ENCODE results near the gene PCNX2.

The PCNX2 gene

DNA sequence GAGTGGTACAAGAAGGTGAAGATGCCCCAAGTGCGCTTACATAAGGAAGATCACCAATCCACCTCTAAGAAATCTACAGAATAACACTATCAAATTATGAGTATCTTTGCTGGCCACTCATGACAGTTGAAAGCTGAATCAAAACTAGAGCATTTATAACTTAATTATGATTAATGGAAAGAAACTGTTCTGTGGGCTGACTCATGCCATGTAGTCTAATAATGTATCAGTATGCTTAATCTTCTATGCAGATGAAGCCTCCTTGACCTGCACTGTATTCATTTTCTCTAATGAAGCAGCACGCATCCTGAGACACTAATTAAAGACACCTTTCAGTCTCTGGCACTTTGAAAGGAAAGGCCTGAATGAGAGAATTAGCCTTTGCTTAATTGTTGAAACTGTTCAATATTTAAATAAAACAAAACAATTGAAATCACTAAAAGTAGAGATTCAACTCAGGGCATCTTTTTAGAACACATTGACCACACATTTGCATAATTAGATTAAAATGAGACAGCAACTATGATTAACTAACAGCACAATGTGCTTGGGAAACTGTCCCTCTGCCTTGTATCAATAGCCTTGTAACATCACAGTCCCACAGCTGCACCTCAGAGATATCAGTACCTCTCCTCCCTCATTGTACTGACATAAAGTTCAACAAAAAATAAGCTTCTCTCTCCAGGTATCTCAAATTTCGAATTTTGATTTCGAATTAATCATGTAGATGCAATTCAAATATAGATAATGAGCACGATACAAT lies 239.5 kb downstream of the PCNX2 start:
- no peak for DNase-seq

DNA sequence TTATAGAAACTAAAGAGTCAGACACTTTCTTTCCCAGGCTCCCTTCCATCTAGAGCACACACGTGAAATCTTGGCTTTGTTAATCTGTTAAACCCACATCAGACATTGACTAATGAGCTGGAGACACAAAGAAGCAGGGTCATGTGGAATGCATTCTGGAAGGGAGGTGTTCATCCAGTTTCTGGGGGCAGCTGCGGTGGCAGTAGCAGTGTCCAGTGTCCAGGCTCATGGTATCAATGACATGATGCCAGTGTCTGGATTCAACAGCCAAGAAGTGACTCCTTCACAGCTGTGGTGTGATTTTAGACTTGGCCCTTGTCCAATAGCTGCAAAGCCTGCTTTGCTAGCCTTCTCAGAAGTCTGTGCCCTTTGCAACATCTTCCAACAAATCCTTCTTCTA lies 249.9 kb downstream of the PCNX2 start:
- no peak for DNase-seq

DNA sequence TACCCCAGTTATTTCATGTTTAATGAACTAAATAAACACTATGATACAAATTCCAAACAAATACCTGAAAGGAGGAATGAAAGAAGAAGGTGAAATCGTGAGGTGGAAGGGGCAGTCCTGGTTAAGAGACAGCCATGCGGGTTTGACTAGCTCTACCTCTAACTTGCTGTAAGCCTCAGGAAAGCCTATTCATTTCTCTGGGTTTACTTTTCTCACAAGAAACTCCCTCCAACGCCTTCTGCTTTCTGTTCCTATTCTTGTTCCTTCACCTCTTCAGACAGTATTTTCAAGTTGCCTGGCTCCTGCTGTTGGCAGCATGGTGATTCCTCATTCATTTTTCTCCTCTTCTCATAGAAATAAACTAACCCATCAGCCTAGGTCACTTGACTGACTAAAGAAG lies 252.7 kb downstream of the PCNX2 start:
- no peak for DNase-seq

DNA sequence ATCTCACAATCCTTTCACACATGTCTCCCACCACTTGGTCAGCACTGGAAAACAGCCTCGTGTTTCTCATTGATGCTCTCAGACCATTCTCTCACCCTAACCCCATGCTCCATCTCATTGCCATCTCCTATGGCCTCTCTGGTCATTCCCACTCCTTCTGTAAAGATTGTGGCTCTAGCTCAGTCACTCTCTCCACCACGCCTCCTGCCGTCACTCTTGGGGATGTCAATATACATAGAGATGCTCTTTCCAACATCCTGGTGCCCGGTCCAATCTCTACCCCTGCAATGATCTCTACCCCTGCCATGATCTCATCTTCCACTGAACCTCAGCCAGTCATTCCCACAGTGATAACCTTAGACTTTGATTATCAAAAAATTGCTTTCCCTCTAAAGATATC lies 255.0 kb downstream of the PCNX2 start:
- no peak for DNase-seq

DNA sequence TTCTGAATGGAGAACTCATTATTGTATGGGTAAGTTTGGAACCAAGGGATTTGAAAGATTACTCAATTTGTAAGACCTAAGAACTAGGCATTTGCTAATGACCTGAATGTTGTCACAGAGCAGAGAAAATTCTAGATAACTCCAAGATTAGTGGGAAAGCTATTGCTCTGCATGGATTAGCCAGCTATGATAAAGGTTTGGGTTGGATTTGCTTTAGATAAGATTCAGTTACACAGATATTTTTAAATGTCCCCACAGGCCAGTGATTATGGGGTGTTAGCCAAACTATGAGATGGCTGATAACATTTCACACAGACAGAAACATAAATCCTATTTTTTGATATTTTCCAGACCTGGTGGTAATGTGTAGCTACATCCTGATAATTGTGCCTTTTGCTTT lies 256.9 kb downstream of the PCNX2 start:
- no peak for DNase-seq

DNA sequence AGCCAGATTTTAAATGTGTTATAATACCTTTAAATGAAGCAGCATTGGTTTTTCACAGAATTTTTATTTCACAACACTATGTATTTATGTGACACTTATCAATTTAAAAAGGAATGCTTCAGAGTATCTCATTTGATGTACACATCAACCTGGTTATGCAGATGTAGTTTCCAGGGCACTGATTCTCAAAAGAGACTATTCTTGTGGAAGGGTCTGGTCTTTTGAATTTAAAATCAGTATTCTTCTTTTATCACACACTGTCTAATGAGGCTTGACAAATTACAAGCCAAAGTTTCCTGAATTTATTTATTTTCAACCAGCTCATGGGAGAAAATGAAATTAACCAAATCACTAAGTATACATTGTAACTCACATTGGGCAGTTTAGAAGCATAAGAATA lies 257.7 kb downstream of the PCNX2 start:
- DNase-seq, result no peak

DNA sequence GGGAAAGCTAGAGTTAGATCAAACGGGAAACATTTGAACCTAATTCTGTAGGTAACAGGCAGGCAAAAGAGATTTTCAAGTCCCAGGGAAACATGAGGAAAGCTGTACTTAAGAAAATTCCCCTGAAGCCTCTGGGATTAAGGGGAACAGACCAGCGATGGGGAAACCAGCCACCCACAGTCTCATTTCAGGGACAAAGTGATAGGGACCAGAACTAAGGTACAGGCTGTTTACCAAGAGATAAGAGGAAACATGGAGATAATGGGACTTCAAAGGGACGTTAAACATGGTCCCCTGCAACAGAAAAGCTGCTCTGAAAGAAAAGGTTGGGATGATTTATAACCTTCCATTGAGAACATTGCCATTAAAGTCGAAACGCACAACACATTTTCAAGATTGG lies 260.7 kb downstream of the PCNX2 start:
- DNase-seq, result no peak

DNA sequence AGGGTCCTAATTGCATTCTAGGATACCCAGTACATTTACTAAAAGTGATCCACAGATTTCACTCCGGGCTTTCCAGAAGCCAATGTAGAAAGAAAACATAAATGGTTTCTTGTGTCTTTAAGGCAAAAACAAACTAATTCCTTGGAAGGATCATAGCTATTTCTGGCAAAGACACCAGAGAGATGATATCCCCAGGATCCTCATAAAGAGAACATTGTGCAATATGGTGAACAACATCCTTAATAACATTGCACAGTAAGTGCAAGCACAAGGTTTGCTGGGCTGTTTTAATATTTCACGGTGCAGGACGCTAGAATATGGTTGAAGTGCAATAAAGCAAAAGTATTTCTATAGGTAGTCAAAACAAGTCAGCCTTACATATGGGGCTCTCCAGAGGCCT lies 262.2 kb downstream of the PCNX2 start:
- DNase-seq, result no peak

DNA sequence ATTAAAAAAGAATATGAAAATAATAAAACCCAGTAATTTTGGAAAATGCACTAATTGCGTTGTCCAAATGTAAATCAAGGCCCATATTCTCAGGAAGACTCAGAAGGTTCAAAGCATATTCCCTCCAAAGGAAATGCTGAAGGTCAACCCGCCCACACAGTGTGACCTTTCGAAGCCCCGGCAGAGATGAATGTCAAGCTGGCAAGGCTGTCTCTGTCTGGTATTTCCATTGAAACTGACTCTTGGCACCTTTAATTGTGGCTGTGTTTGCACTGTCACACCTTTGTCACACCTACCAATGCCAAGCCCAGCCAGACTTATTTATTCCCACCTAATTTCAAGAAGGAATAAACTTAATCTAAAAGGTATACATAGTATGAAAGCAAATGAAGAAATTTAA lies 262.6 kb downstream of the PCNX2 start:
- DNase-seq, result no peak

DNA sequence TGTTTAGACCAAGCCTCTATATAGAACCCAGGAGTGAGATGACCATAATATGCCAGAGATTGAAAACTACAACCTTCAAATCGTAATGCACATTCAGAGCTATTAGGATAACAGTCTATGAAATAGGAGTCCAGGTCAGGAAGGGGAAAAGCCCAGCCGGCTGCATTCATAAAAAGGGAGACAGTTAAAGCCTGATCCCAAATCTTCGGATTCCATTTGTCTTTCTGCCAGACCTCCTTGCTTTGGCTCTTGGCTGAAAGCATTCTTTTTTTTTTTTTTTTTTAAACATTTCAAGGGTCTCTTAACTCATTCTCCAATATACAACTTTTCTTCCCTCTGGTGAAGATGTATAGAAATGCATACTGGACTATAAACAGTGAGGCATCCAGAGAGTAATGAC lies 264.0 kb downstream of the PCNX2 start:
- no peak for DNase-seq

DNA sequence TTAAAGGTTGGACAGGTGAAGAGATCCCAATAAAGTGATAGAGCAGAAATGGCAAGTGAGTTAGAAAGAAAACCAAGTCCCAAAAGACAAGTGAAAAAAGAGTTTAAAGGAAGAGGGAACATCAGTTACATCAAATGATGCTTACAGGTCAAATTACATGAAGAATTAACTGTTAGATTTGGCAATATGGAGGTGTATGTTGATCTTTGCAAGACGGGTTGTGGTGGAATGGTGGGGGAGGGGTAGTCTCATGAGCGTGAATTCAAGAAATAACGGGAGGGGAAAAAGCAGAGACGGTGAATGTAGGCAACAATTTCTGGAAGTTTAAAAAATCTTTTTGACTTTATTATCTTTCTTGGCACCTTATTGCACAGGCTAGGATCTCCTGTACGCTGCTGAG lies 268.5 kb downstream of the PCNX2 start:
- no peak for DNase-seq

DNA sequence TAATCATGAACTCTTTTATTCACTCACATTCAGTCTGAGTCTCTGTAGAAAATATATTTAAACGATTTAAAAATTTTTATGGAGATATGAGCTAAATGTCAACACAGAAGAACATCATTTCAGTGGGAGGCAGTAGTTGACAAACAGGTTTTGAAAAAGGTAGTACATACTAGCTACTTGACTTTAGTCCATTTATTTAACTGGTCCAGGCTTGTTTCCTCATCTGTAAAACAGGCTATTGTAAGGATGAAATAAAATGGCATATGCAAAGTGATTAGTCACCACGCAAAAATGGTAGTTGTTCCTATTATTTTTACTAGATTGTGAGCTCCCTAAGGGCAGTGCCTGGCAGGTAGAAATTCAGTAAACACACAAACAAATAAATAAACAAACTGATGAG lies 270.0 kb downstream of the PCNX2 start:
- no peak for DNase-seq

DNA sequence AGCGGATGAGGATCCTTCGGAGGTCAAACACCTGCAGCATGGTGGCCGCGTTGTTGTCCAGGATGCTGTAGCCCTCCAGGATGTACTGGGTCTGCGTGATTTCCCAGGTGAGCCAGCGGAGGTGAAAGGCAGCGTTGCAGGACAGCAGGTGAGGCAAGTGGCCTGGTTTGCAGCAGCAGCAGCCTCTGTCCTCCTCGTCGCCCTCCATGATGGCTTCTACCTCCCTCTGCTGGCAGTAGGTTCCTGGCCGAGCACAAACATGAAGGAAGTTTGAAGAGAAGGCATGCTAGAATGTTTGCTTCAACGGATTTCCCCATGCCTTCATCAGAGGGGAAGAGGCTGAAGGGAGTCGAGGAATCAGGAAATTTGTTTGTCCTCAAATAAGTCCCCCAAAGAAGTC lies 270.4 kb downstream of the PCNX2 start:
- no peak for DNase-seq

DNA sequence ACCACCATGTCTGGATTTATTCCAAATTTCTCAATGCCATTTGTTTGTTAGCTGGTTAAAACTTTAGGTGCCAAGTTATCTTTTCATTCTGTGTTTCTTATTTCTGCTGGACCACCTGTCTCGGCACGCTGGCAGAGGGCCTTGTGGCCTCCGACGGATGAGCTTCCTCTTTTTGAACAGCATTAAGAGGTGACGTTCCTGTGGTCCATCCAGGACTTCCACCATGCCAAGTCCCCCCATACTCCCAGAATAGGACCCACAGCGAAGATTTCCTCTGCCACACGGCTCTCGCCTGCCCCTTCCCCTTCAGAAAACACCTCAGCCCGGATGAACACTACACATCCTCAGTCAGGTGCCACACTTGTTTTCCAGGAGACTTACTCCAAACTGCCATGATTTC lies 271.3 kb downstream of the PCNX2 start:
- no peak for DNase-seq

DNA sequence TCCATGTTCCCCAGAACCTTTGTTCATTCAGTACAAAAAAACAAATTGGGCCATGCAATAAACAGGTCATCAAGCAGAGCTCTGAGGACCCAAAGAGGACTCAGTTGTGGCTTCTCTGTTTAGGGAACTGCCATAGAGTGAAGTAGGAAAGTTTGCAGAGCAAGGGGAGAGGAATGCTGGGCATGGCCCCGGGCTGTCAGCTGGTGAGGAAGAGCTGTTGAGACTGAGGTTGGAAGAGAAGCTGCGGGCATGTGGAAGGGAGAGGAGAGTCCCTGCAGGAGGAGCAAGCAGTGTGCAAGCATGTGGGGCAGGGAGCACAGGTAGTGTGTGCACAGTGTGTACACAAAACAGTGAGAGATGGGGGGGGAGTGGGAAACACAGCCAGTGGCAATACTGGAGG lies 273.3 kb downstream of the PCNX2 start:
- no peak for DNase-seq

DNA sequence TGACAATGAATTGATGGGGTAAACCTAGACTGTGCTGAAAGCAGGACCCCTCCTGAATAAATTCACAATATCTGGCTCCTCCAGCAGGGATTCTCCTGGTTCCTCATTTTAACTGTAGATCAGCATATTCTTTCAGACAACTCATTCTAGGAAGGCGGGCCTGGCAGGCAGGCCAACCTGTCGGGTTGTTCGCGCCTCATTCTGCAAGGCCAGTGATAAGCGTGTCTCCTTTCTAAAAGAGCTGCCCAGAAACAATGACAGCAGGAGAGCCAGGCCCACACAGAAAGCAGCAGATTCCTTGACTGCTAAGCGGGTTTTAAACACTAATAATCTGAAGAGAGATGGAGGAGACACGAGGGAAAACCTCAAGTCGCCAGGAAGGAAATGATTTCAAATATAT lies 275.1 kb downstream of the PCNX2 start:
- no peak for DNase-seq

DNA sequence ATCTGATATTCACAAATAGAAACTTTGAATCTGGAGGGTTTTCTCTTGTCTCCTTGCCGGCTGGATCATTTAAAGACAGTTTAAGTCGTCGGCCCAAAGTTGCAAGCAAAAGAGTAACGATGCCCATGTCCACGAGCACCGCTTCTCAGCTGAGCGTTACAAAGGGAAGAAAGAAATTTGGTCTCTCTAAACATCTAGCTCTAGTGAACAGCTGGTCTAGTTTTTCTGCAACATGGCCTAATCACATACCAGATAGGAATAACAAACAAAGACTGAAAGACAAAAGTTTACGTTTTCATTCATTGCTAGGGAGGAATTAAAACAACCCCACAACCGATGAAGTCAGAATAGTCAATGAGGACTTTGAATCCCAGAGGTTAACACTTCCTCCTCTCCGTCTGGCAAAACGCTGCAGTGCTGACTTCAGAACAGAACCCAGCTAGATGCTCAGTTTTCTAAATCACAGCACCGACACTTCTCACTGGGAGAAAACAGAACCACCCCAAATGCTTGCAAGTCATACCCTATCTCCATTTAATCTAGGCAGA lies 275.7 kb downstream of the PCNX2 start:
- no peak for DNase-seq

DNA sequence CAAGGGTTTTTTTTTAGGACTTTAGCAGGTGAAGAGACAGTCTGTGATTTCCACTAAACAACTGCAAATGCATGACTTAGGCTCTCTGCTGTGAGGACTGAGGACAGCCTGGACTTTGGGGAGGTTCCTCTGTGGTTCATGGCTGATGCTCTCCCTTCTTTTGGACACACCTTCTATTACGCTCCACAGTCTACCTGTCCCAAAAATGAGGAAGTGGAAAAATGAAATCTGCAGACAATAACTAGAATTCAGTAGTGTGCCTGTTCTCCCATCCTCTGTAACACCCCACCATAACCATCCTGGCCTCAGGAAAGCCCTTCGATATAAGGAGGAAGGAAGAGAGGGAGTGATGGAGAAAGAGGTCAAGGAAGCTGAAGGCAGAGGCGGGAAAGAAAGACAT lies 276.4 kb downstream of the PCNX2 start:
- no peak for DNase-seq

DNA sequence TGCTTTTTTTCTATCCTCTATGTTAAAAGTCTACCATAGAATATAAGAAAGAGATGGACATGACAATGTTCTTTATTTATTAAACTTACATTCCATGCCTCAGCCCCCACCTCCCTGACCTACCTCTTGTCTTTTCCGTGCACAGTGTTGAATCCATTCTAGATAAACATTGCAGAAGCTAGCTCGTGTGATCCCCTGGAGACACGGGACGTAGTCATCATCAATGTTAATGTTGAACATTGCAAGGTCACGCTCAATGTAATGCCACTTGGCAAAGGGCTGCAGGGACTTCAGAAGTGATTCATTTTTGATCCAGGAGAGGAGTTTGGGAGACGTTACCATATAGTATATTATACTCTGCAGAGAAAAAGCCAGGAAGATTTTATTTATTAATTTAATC lies 278.7 kb downstream of the PCNX2 start:
- no peak for DNase-seq

DNA sequence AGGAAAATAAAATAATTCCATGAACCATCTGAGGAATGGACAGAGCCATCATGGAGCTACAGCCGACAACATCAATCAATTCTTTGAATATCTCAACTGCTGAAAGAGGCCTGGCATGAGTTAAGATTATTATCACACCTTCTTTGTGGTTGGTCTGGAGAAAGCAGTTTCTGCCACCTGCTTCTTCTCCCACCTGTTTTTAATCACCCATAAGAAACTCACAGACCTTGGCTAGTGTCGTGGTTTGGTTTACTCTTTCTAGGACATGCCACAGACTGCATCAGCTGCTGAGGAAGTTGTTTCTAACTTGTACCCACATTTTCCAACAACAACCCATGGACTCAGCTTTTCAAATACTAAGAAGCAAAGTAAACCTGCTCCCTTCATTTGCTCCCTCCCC lies 279.6 kb downstream of the PCNX2 start:
- no peak for DNase-seq

DNA sequence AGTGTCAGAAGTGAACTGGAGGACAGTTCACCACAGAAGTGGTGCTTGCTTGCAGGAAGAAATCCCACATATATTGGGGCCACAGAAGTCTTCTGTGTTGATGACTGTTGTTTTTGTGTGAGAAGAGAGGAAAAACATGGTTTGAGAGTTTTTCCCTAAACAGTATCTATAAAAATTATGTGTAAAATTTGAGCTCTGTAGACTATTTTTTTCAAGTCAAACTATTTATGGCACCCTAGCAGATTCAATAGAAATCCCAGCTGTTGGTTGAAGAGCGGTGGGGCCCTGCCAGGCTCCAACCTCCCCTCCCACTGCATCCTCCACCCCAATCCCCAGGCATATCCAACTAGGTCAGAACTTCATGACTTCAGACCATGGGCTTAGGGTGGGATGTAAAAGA lies 283.5 kb downstream of the PCNX2 start:
- no peak for DNase-seq

DNA sequence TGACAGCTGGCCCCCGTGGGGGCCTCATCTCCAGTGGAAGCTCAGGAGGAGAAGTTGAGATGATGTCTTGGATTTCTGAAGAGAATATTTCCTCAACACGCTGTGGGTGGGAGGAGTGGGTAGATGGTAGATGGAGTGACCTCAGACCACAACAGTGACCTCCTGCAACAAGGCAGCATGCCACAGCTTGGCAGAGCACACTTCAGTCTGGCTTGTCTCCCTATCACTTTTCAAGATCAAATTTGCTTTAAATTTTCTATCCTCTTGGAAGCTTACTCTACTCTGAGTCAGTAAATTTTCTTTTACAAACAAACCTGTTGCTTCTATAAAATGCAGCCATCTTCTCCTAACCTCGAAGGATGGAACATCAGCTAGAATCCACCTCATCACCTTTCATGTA lies 285.4 kb downstream of the PCNX2 start:
- no peak for DNase-seq

DNA sequence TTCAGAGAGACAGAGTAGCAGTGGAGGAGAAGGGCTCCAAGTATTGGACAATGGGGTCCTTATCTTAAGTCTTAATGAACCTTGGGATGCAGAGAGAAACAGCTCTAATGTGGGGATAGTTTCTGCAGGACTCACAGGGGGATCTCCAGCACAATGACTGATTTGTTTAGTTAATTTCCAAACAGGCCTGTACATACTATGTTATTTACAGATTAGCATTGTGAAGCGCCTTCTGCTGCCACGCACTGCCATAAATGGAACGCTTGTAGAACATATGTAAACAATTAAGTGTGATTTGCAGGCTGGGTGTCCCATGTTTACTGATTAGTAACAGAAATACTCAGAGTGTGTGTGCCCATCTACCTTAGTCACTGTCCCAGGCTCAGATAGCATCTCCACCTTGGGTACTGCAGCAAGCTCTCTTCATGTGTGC lies 289.0 kb downstream of the PCNX2 start:
- DNase-seq, result no peak

DNA sequence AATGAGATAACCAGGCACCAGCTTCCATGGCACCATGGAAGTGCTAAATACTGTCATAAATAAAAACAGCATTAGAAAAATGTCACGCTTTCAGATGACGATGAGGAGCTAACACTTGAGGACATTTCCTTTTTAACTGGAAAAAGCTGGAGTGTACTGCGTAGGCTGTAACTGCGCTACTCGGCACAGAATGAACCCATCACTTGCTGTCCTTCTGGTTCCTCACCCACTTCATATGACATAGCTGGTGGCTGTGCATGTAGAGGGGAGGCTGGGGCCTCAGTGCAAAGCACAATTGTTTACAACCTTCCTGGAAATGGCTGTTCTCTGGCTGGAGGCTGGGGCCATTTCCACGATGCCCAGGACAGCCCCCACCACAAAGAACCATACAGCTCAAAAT lies 289.4 kb downstream of the PCNX2 start:
- no peak for DNase-seq

DNA sequence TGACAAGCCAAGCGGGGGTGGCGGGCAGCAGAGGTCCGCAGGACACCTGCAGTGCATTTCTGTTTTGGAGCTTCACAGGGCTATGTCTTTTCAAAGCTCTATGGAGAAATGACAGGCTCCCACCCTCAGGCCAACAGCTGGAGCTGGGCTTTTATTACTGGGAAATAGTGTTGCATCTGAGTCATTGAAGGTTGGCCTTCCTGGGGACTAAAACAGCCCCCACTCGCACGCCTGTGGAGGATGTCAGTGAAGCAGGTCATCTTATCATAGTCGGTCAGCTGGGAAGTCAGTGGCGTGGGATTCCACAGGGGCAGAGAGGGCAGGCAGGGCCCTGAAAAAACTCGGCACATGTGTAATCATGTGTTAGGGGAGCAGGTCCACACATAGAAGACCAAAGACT lies 289.8 kb downstream of the PCNX2 start:
- no peak for DNase-seq

Data from stimulated activated CD4-positive, alpha-beta T cell treated with anti-CD3 and anti-CD28 coated beads, Interleukin-1b, Interleukin-23, amount 100 ng/mL, for 48 hours (primary cell).